Measurements from ENCODE around the gene PAM.

PAM gene

DNA sequence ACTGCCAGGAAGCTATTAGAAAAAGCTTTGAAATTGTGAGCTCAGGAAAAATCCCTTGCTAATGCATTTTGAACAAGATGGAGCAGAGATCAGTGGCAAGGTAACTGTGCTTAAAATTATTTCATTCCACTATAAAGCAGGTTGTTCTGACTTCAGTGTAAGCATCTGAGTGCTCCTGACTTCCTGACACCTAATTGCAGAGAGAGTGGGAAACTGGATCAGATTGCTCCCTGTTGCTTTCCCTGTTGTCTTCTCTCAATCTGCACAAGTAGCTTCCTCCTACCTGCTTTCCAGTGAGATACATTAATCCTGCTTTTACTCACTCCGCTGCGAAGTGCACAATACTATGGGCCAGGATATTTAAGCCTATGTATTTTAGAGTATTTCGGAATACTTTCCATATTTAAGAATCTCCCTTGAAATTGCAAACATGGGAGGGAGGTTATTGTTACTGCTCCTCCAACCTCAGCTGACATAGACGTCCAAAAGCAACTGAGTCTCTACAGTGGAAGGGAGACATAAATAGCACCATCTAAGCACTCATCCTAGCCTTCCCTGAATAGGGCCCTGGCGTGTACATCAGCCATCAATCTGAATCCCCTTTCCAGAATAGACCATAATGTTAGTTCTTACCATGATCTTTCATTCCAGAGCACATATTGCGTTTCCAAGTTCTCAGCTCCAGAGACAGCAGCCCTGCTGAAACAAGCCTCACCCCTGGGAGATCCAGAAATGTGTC is 178.8 kb downstream of the PAM start:
- TF ChIP-seq, protein P1, sequence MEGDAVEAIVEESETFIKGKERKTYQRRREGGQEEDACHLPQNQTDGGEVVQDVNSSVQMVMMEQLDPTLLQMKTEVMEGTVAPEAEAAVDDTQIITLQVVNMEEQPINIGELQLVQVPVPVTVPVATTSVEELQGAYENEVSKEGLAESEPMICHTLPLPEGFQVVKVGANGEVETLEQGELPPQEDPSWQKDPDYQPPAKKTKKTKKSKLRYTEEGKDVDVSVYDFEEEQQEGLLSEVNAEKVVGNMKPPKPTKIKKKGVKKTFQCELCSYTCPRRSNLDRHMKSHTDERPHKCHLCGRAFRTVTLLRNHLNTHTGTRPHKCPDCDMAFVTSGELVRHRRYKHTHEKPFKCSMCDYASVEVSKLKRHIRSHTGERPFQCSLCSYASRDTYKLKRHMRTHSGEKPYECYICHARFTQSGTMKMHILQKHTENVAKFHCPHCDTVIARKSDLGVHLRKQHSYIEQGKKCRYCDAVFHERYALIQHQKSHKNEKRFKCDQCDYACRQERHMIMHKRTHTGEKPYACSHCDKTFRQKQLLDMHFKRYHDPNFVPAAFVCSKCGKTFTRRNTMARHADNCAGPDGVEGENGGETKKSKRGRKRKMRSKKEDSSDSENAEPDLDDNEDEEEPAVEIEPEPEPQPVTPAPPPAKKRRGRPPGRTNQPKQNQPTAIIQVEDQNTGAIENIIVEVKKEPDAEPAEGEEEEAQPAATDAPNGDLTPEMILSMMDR (IDR thresholded peaks at IDR 0.05) = no peak

DNA sequence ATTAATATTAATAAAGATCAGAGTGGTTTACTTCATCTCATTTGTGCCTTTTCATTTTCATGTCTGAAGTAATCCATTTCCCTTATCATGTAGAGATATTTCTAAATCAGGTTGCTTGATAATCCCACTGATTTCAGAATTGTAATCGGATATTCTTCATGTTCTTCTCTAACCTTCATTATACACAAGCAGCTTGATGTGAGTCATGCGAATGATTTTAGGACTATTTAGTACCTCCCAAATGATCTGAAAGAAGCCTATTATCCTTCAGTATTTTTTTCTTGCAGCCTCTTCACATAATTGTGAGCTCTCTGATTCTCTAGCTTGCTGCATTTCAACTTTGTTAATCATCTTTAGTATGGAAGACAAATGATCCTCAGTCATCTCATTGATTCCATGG is 182.8 kb downstream of the PAM start:
- TF ChIP-seq, protein P1 (IDR thresholded peaks at IDR 0.05) = no peak

DNA sequence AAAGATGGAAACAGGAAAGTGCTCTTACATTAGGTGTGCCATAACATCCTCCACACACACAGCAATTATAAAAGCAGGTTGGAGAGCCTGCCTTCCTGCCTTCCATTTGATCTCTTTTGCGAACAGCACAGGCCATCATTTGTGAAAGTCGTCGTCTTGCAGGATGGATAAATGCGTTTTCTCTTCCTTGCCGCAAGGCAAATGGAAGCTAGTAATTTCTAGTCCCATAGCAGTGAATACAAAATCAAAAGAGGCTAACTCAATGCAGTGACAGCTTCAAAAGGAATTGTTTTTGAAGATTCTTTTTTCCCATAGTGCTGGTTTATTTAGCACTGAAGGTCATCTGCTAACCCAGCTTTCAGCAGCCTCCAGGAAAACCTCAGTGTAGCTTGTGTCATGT is 186.0 kb downstream of the PAM start:
- TF ChIP-seq, protein P1 (IDR thresholded peaks at IDR 0.05) = no peak

DNA sequence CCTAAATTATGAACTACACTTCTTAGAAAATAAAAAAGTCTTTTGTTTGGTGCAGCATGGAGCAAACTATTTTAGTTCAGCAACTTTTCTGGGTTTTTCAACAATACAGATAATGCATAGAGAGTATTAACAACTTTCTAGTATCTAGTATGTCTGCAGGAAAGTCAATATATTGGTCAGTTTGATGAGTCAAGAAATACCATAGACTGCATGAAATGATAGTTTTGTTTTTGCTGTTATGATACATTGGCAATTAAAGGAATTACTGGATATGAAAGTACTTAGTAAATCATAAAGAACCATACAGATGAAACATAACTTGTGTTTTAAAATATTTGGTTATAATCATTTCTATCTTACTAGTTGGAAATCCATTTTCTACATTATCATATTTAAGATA is 191.3 kb downstream of the PAM start:
- TF ChIP-seq, protein P1 (IDR thresholded peaks at IDR 0.05) = no peak

DNA sequence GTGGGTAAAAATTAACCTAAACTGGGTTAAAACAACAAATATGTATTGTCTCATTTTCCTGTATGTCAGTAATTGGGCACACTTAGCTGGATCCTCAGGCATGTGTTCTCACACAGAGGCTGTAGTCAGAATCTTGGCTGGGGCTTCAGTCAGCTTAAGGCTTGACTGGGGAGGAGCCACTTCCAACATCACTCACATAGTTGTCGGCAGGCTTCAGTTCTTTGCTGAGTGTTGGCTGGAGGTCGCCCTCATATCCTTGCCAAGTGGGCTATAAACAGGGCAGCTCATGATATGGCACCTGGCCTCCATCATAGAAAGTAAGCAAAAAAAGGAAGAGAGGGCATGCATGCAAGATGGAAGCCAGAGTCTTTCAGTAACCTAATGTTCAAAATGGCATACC is 191.9 kb downstream of the PAM start:
- TF ChIP-seq, protein P1 (IDR thresholded peaks at IDR 0.05) = no peak

DNA sequence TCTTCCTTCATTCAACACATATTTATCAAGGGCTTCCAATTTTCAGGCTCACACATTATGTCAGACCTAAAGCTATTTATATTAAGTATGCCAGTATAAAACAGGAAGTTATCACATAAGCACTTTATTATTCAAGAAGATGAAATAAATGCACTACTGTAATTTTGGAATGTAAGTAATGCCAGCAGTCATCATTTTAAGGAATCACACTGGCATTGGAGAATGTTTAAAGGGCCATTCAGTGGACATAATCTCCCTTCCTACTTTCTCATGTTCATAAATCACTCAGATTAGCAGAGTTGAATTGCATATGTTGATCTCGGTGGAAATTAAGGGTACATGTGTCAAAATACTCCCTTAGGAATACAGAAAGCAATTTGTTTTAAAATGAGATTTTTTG is 200.4 kb downstream of the PAM start:
- TF ChIP-seq, protein P1 (IDR thresholded peaks at IDR 0.05) = no peak

DNA sequence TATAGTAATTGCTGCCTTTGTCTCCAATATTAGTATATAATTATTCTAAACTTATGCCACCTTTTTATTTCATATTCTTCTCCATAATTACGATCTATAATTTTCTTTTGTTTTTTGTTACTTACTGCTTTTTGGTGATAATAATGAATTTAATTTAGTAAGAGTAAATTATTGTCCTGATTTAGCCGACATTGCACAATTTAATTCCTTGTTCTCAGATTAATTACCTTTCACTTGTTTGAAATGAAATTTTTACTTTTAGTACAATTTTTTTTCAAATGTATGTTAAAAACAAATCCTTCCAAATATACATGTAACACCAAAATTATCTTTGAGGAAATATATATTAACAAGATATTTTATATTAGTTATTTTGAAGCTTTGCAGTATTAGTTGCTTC is 201.5 kb downstream of the PAM start:
- TF ChIP-seq, protein P1 (IDR thresholded peaks at IDR 0.05) = no peak

DNA sequence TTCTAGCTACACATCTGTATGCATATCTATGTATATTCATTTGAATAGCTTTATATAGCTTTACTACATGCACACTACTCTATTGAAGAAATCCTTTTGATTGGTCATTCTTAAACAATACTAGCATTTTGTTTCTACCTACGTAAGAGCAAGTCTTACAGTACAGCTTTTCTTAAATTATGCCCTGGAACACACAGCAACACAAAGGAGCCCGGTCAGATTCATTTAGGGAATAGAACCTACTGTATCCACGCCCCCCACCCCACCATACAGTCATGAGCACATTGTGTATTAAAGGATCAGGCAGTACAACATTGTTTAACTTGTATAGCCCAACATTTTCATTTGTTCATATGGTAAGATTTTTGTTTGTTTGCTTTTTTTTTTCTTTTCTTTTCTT is 202.0 kb downstream of the PAM start:
- TF ChIP-seq, protein P1 (IDR thresholded peaks at IDR 0.05) = no peak

All from LNCAP (cell line).